ENCODE measurements around the gene MTERF1. TPM values are rescaled to one million over a fixed set of nuclear protein-coding genes. Genes with fewer than 3 reads are reported as not detected.
"Not testable (repeated sequence)": the region's sequence is repeated elsewhere in the genome, so short reads cannot be mapped to it uniquely, and the experiment has no call there.

MTERF1 gene
- total and polyA plus RNA-seq, 2 donors = 19.3 to 21.2 TPM

GRCh38 chr7:91912494-91912893, 32.0 kb upstream of the MTERF1 start:
- Histone ChIP-seq H3K9me3 (ENCODE audit: control insufficient read depth in 2 of 2, insufficient read depth in 1 of 2, low read length in 1 of 2) (no peaks in the 10 kb centered on the region), H3K36me3 (ENCODE audit: control insufficient read depth in 2 of 2, insufficient read depth in 2 of 2, low read length in 1 of 2) (no peaks in the 10 kb centered on the region), H3K27ac (ENCODE audit: low read depth in 1 of 2, low read length in 1 of 2) (no peak overlapping the region), H3K4me3 (ENCODE audit: low read length in 2 of 2) (no peak overlapping the region), H3K4me1 (ENCODE audit: control insufficient read depth in 2 of 2, insufficient read depth in 2 of 2, low read length in 2 of 2) (no peaks in the 10 kb centered on the region), H3K27me3 (ENCODE audit: control insufficient read depth in 2 of 2, insufficient read depth in 1 of 2, low read length in 1 of 2) (no peaks in the 10 kb centered on the region)
- no peak for DNase-seq (ENCODE audit: low read depth in 6 of 9, low spot score in 9 of 9)

GRCh38 chr7:91911121-91911520, 30.6 kb upstream of the MTERF1 start:
- no peak overlapping the region for H3K27ac ChIP-seq (ENCODE audit: low read depth in 1 of 2, low read length in 1 of 2)
- no peaks in the 10 kb centered on the region for H3K27me3 ChIP-seq (ENCODE audit: control insufficient read depth in 2 of 2, insufficient read depth in 1 of 2, low read length in 1 of 2)
- H3K4me3 ChIP-seq (ENCODE audit: low read length in 2 of 2) = no peak overlapping the region
- 98% methylated on average over 4 of the region's 4 CpGs for WGBS
- H3K4me1 ChIP-seq (ENCODE audit: control insufficient read depth in 2 of 2, insufficient read depth in 2 of 2, low read length in 2 of 2) = no peaks in the 10 kb centered on the region
- no peaks in the 10 kb centered on the region for H3K36me3 ChIP-seq (ENCODE audit: control insufficient read depth in 2 of 2, insufficient read depth in 2 of 2, low read length in 1 of 2)
- no peaks in the 10 kb centered on the region for H3K9me3 ChIP-seq (ENCODE audit: control insufficient read depth in 2 of 2, insufficient read depth in 1 of 2, low read length in 1 of 2)
- DNase-seq (ENCODE audit: low read depth in 6 of 9, low spot score in 9 of 9) = no peak

GRCh38 chr7:91910171-91910570, 29.7 kb upstream of the MTERF1 start:
- DNase-seq (ENCODE audit: low read depth in 6 of 9, low spot score in 9 of 9) = no peak
- WGBS = 82% methylated on average over 1 of the region's 1 CpG
- Histone ChIP-seq H3K36me3 (ENCODE audit: control insufficient read depth in 2 of 2, insufficient read depth in 2 of 2, low read length in 1 of 2) (no peaks in the 10 kb centered on the region), H3K4me1 (ENCODE audit: control insufficient read depth in 2 of 2, insufficient read depth in 2 of 2, low read length in 2 of 2) (no peaks in the 10 kb centered on the region), H3K27me3 (ENCODE audit: control insufficient read depth in 2 of 2, insufficient read depth in 1 of 2, low read length in 1 of 2) (no peaks in the 10 kb centered on the region), H3K4me3 (ENCODE audit: low read length in 2 of 2) (no peak overlapping the region), H3K27ac (ENCODE audit: low read depth in 1 of 2, low read length in 1 of 2) (no peak overlapping the region), H3K9me3 (ENCODE audit: control insufficient read depth in 2 of 2, insufficient read depth in 1 of 2, low read length in 1 of 2) (no peaks in the 10 kb centered on the region)

- DNase-seq (ENCODE audit: low read depth in 6 of 9, low spot score in 9 of 9) = no peak
- H3K9me3 ChIP-seq (ENCODE audit: control insufficient read depth in 2 of 2, insufficient read depth in 1 of 2, low read length in 1 of 2) = no peaks in the 10 kb centered on the region
- no peaks in the 10 kb centered on the region for H3K4me1 ChIP-seq (ENCODE audit: control insufficient read depth in 2 of 2, insufficient read depth in 2 of 2, low read length in 2 of 2)
- no peak overlapping the region for H3K27ac ChIP-seq (ENCODE audit: low read depth in 1 of 2, low read length in 1 of 2)
- no peak overlapping the region for H3K4me3 ChIP-seq (ENCODE audit: low read length in 2 of 2)
- no peaks in the 10 kb centered on the region for H3K27me3 ChIP-seq (ENCODE audit: control insufficient read depth in 2 of 2, insufficient read depth in 1 of 2, low read length in 1 of 2)
- no peaks in the 10 kb centered on the region for H3K36me3 ChIP-seq (ENCODE audit: control insufficient read depth in 2 of 2, insufficient read depth in 2 of 2, low read length in 1 of 2)
- 99% methylated on average over 1 of the region's 1 CpG for WGBS
Observed at GRCh38 chr7:91899563-91899962, 19.1 kb upstream of the MTERF1 start.

GRCh38 chr7:91898240-91898992, 17.9 kb upstream of the MTERF1 start:
- Histone ChIP-seq H3K27ac (ENCODE audit: low read depth in 1 of 2, low read length in 1 of 2) (no peak overlapping the region), H3K4me1 (ENCODE audit: control insufficient read depth in 2 of 2, insufficient read depth in 2 of 2, low read length in 2 of 2) (no peaks in the 10 kb centered on the region), H3K27me3 (ENCODE audit: control insufficient read depth in 2 of 2, insufficient read depth in 1 of 2, low read length in 1 of 2) (no peaks in the 10 kb centered on the region), H3K4me3 (ENCODE audit: low read length in 2 of 2) (no peak overlapping the region), H3K9me3 (ENCODE audit: control insufficient read depth in 2 of 2, insufficient read depth in 1 of 2, low read length in 1 of 2) (no peaks in the 10 kb centered on the region), H3K36me3 (ENCODE audit: control insufficient read depth in 2 of 2, insufficient read depth in 2 of 2, low read length in 1 of 2) (no peaks in the 10 kb centered on the region)
- DNase-seq (ENCODE audit: low read depth in 6 of 9, low spot score in 9 of 9) = no peak
- 90% methylated on average over 10 of the region's 10 CpGs for WGBS

GRCh38 chr7:91894781-91895480, 14.4 kb upstream of the MTERF1 start:
- H3K27me3 ChIP-seq (ENCODE audit: control insufficient read depth in 2 of 2, insufficient read depth in 1 of 2, low read length in 1 of 2) = no peaks in the 10 kb centered on the region
- H3K36me3 ChIP-seq (ENCODE audit: control insufficient read depth in 2 of 2, insufficient read depth in 2 of 2, low read length in 1 of 2) = no peaks in the 10 kb centered on the region
- H3K4me1 ChIP-seq (ENCODE audit: control insufficient read depth in 2 of 2, insufficient read depth in 2 of 2, low read length in 2 of 2) = no peaks in the 10 kb centered on the region
- H3K9me3 ChIP-seq (ENCODE audit: control insufficient read depth in 2 of 2, insufficient read depth in 1 of 2, low read length in 1 of 2) = no peaks in the 10 kb centered on the region
- WGBS = 87% methylated on average over 1 of the region's 1 CpG
- no peak overlapping the region for H3K4me3 ChIP-seq (ENCODE audit: low read length in 2 of 2)
- H3K27ac ChIP-seq (ENCODE audit: low read depth in 1 of 2, low read length in 1 of 2) = no peak overlapping the region
- no peak for DNase-seq (ENCODE audit: low read depth in 6 of 9, low spot score in 9 of 9)

- not testable (repeated sequence) for H3K4me3 ChIP-seq (ENCODE audit: low read length in 2 of 2); DNase-seq (ENCODE audit: low read depth in 6 of 9, low spot score in 9 of 9); H3K9me3 ChIP-seq (ENCODE audit: control insufficient read depth in 2 of 2, insufficient read depth in 1 of 2, low read length in 1 of 2); H3K4me1 ChIP-seq (ENCODE audit: control insufficient read depth in 2 of 2, insufficient read depth in 2 of 2, low read length in 2 of 2); H3K27ac ChIP-seq (ENCODE audit: low read depth in 1 of 2, low read length in 1 of 2); H3K36me3 ChIP-seq (ENCODE audit: control insufficient read depth in 2 of 2, insufficient read depth in 2 of 2, low read length in 1 of 2); H3K27me3 ChIP-seq (ENCODE audit: control insufficient read depth in 2 of 2, insufficient read depth in 1 of 2, low read length in 1 of 2)
- WGBS = 98% methylated on average over 5 of the region's 5 CpGs
Observed at GRCh38 chr7:91893699-91894098, 13.2 kb upstream of the MTERF1 start.

- H3K27me3 ChIP-seq (ENCODE audit: control insufficient read depth in 2 of 2, insufficient read depth in 1 of 2, low read length in 1 of 2) = no peaks in the 10 kb centered on the region
- H3K36me3 ChIP-seq (ENCODE audit: control insufficient read depth in 2 of 2, insufficient read depth in 2 of 2, low read length in 1 of 2) = no peaks in the 10 kb centered on the region
- H3K27ac ChIP-seq (ENCODE audit: low read depth in 1 of 2, low read length in 1 of 2) = no peak overlapping the region
- H3K4me1 ChIP-seq (ENCODE audit: control insufficient read depth in 2 of 2, insufficient read depth in 2 of 2, low read length in 2 of 2) = no peaks in the 10 kb centered on the region
- H3K4me3 ChIP-seq (ENCODE audit: low read length in 2 of 2) = no peak overlapping the region
- DNase-seq (ENCODE audit: low read depth in 6 of 9, low spot score in 9 of 9) = no peak
- 88% methylated on average over 2 of the region's 2 CpGs for WGBS
- H3K9me3 ChIP-seq (ENCODE audit: control insufficient read depth in 2 of 2, insufficient read depth in 1 of 2, low read length in 1 of 2) = peaks cover 0 to 13% of the 10 kb centered on the region in 2 donors
Observed at GRCh38 chr7:91892821-91893340, 12.4 kb upstream of the MTERF1 start.

- no peak for DNase-seq (ENCODE audit: low read depth in 6 of 9, low spot score in 9 of 9)
- Histone ChIP-seq H3K9me3 (ENCODE audit: control insufficient read depth in 2 of 2, insufficient read depth in 1 of 2, low read length in 1 of 2) (peaks cover 0 to 20% of the 10 kb centered on the region in 2 donors), H3K36me3 (ENCODE audit: control insufficient read depth in 2 of 2, insufficient read depth in 2 of 2, low read length in 1 of 2) (no peaks in the 10 kb centered on the region), H3K27me3 (ENCODE audit: control insufficient read depth in 2 of 2, insufficient read depth in 1 of 2, low read length in 1 of 2) (no peaks in the 10 kb centered on the region), H3K27ac (ENCODE audit: low read depth in 1 of 2, low read length in 1 of 2) (no peak overlapping the region), H3K4me3 (ENCODE audit: low read length in 2 of 2) (no peak overlapping the region), H3K4me1 (ENCODE audit: control insufficient read depth in 2 of 2, insufficient read depth in 2 of 2, low read length in 2 of 2) (no peaks in the 10 kb centered on the region)
- WGBS = 76% methylated on average over 3 of the region's 3 CpGs
Observed at GRCh38 chr7:91892099-91892705, 11.7 kb upstream of the MTERF1 start.
